Activated naive CD4-positive, alpha-beta T cell treated with anti-CD3 and anti-CD28 coated beads, Interleukin-2, amount 50 U/mL, for 72 hours (primary cell): ENCODE data around the gene ZKSCAN4. TPM values are rescaled to one million over a fixed set of nuclear protein-coding genes. Genes with fewer than 3 reads are reported as not detected.

Source experiments
- ATAC-seq, 2 donors: fragments of 150-1000 bp; cut with Tn5 transposase; 2 replicates each; pipeline ENCODE4 v1.10.0; 2021; ENCODE audit warnings: mild to moderate bottlenecking in 2 of 2, moderate library complexity in 2 of 2
- DNase-seq, 2 donors: peaks; one replicate each; pipeline ENCODE4 v3.0.0; 2021 to 2022; ENCODE audit warnings: low spot score in 2 of 2
- H3K27ac Mint-ChIP-seq, 2 donors: one replicate each; pipeline ENCODE4 v1.8.0; 2022; ENCODE audit warnings: mild to moderate bottlenecking in 2 of 2, mixed read lengths in 2 of 2
- H3K36me3 Mint-ChIP-seq, 2 donors: one replicate each; pipeline ENCODE4 v1.8.0; 2022; ENCODE audit warnings: mixed read lengths in 2 of 2
- H3K9me3 Mint-ChIP-seq, 2 donors: one replicate each; pipeline ENCODE4 v1.8.0; 2022; ENCODE audit warnings: mixed read lengths in 2 of 2
- total RNA-seq, 2 donors: library from RNA; stranded (reverse); gene quantifications; one replicate each; pipeline ENCODE4 v1.2.3, GENCODE V29; 2022

ZKSCAN4 gene
- 1 to 10 TPM; 2.4 to 5.1 TPM for total RNA-seq

DNA sequence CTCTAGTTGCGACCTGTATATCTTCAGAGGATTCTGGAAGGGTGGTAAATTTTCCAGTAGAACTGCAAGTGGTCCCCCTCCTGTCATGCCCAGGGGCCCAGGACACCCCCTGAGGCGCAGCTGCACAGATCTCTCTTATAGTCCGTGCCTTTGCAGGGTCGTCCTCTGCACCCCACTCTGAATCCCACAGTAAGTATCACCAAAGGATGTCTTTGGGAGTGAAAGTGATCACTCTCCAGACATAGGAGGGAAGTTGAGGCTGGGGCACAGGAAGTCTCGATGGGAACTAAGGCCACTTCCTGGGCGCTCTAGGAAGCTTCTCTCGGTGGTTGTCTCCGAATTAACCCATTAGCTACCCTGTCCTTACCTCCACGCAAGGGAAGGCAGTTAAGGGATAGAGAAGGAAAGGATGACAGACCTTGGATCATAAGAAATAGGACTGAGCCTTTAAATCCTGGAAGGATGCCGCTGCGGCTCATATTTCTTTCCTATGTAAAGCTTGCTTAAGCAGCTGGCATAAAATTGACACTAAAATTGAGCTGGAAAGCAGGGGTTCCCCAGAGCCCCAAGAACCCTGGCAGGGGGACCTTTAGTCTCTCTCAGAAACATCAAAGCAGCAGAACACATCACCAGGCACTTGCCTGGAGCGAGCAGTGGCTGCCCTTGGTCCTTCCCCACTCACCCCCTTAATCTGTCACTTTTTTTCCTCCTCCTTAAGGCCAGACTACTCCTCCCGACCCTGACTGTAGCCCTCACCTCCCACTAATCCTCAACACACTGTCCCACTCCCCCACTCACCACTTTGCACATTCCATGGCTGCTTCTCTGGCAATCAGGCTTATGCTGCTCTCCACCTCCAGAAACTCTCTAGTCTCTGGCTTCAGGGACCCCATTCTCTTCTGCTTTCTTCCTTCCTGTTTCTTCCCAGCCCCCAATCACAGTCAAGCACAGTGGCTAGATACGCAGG is at the start of gene ZKSCAN4:
Gene ZKSCAN4, minus strand, starts transcription at position 261 of the 967 bp plus-strand sequence. CDS start 289 bp downstream, outside the sequence.
- DNase-seq: peak in 1 of 2 donors; percentile 78
- Mint-ChIP-seq H3K27ac (peak within 1 kb of the TSS; percentile 85 to 98), H3K9me3 (peaks cover 0 to 5% of the 10 kb centered on the region in 2 donors), H3K36me3 (peaks cover 13 to 15% of the 10 kb centered on the region in 2 donors)
- peak; percentile 66 to 86 for ATAC-seq

DNA sequence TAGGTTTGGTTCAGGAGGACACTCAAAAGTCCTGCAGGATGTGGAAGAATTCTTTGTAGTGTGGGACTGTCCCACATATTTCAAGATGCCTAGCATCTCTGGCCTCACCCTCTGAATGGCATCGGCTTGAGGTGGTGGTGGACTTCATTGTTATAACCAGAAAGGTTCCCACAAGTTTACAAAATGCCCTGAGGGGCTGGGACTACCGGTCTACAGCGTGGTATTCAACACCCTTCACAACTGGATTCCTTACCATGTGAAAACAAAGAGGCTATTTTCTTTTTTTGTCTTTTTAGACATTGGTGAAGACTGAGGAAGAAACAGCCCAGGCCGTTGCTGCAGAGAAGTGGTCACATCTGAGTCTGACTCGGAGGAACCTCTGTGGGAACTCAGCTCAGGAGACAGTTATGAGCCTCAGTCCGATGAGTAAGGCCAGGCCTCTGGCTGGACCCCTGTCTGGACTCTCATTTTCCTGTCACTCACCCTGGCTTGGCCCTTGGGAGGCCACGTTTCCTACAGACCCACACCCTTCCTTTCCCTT is 44.5 kb upstream of the ZKSCAN4 start:
- no peak for ATAC-seq
- peaks cover 0 to 3% of the 10 kb centered on the region in 2 donors for H3K9me3 Mint-ChIP-seq
- no peak for DNase-seq
- H3K27ac Mint-ChIP-seq: no peak overlapping the region
- H3K36me3 Mint-ChIP-seq: peaks cover 3 to 8% of the 10 kb centered on the region in 2 donors

DNA sequence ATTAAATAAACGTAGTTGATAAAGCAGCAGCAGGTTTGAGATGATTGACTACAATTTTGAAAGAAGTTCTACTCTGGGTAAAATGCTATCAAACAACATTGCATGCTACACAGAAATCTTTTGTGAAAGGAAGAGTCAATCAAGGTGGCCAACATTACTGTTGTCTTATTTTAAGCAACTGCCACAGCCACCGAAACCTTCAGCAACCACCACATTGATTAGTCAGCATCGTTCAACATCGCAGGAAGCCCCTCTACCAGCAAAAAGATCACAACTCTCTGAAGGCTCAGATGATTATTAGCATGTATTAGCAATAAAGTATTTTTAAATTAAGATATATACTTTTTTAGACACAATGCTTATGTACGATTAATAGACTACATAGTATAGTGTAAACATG is 43.3 kb upstream of the ZKSCAN4 start:
- Mint-ChIP-seq H3K27ac (no peak overlapping the region), H3K36me3 (peaks cover 0 to 6% of the 10 kb centered on the region in 2 donors), H3K9me3 (no peaks in the 10 kb centered on the region)
- ATAC-seq (no peak), DNase-seq (no peak)

DNA sequence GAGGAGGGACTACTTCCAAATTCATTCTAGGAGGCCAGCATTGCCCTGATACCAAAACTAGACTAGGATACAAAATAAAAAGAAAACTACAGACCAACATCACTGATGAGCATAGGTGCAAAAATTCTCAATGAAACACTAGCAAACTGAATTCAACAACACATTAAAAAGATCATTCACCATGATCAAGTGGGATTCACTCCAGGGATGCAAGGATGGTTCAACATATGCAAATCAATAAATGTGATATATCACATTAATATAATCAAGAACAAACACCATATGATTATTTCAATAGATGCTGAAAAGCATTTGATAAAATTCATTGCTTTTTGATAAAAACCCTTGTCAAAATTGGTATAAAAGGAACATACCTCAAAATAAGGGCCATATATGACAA is 39.5 kb upstream of the ZKSCAN4 start:
- H3K27ac Mint-ChIP-seq: no peak overlapping the region
- no peaks in the 10 kb centered on the region for H3K9me3 Mint-ChIP-seq
- peaks cover 0 to 6% of the 10 kb centered on the region in 2 donors for H3K36me3 Mint-ChIP-seq
- ATAC-seq (no peak), DNase-seq (no peak)

DNA sequence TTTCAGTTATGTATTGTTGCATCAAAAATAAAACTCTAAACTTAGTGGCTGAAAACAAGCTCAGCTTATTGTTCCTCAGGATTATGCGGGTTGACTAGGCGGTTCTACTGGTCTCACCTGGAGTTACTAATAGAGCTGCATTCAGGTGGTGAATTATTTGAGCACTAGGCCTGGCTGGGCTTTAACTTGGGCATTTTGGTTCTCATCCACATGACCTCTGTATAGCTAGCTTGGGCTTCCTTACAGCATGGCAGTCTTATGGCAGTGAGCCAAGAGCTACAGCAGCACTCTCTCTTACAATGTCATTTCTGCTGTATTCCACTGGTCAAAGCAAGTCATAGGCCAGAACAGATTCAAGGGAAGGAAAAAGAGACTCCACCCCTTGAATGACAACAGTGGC is 30.9 kb upstream of the ZKSCAN4 start:
- H3K36me3 Mint-ChIP-seq: peaks cover 29 to 32% of the 10 kb centered on the region in 2 donors
- DNase-seq (no peak), ATAC-seq (no peak)
- H3K27ac Mint-ChIP-seq: no peak overlapping the region
- H3K9me3 Mint-ChIP-seq: no peaks in the 10 kb centered on the region

DNA sequence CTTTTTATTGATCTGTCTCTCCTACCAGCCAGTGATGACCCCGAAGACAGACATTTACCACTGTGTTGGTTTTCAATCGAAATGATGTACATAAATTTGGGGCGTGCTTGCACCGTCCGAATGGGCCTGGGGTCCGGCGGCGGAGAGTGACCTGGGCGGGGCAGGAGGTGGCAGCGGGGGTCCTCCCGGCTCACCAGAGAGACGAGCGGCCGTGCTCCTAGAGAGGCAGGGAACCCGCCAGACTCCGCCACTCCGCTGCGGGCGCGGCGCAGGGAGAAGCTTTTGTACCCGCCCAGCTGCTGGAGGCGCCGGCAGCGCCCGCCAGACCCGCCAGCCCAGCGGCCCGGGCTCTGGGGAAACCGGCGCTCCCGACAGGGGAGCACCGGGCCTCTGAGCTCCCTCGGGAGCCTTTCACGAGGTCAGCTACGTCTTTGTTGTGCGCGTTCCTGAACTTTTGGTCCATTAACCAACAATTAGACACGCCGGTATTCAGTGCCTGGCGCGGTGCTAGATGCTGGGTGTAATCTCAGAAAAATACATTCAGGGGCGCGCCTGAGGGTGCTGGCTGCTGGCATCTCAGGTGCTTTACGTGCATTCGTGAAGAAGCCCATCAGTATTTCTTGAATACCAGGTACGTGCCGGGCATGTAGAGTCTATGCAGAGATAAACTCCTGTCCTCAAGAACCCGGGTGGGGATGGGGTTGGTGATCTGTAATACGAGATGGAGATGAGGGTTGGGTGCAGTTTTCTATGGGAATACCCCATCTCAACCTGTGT is 29.4 kb upstream of the ZKSCAN4 start, which contains the start of gene PGBD1:
Gene PGBD1, plus strand, starts transcription at position 285 of the 777 bp plus-strand sequence. CDS start 2,242 bp downstream, outside the sequence.
- H3K27ac Mint-ChIP-seq: no peak within 1 kb of the TSS
- DNase-seq (peak in 1 of 2 donors; percentile 67), ATAC-seq (peak; percentile 86 to 93)
- H3K36me3 Mint-ChIP-seq: peaks cover 36 to 37% of the 10 kb centered on the region in 2 donors
- no peaks in the 10 kb centered on the region for H3K9me3 Mint-ChIP-seq

DNA sequence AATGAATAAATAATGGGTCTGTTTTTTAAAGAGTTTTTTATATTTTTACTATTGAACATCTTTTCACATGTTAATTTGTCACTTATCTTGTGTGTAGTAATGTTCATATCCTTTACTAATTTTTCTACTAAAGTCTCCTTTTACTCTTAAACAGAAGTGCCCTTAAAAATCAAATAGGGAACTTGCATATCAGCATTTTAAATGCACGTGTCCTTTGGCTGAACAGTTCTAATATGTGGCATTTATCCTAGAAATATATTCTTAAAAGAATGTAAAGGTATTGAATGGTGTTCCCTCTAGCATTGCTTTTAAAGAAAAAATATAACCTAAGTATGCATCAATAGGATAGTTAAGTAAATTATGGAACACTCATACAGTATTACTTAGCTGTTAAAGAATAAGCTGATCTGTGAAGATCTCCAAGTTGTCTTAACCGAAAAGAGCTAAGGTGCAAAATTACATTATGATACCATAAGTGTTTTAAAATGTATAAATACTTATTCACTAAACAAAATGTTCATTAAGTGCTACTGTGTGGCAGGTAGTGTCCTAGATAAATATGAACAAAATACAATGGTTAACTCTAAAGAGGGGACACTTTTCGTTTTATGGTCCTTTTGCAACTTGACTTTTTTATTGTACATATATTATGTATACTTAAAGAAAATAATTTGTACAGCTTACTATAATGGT is 28.7 kb upstream of the ZKSCAN4 start:
- ATAC-seq (no peak), DNase-seq (no peak)
- H3K27ac Mint-ChIP-seq: no peak overlapping the region
- H3K36me3 Mint-ChIP-seq: peaks cover 42 to 44% of the 10 kb centered on the region in 2 donors
- H3K9me3 Mint-ChIP-seq: no peaks in the 10 kb centered on the region

DNA sequence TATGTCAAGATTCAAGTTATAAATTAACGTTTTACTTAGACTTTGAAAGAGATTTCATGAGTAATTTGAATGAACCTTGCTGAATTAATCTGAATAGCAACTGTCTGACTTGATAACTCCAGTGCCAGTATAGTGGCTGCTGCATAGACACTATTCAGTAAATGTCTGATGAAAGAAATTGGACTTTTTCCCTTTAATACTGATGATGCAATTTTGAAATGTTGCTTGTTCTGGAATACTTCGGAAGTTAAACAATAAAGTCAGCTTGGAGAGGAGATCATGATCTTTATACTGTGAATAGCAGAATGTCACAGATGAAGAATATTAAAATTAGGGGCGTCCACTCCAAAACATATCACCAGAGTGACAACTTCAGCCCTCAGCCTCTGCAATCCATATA is 25.7 kb upstream of the ZKSCAN4 start:
- peaks cover 0 to 4% of the 10 kb centered on the region in 2 donors for H3K9me3 Mint-ChIP-seq
- ATAC-seq (no peak), DNase-seq (no peak)

DNA sequence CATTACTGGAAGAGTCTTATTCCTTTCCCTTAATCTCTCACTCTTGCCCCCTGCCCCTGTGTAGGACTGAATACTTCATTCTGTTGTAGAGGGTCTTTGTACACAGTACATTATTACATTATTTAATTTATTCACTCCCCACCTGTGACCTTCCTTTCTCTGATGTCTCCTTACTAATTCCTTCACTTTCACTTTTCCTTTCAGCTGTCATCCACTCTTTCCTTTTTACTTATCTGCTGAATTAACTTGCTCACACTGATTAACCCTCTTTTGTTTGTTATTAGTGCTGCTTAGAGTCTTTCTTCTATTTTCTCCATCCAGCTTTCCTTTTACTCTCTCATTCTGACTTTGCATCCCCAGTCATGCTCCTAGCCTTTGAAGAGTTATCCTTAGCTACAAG is 22.8 kb upstream of the ZKSCAN4 start:
- peak in 1 of 2 donors; percentile 37 for ATAC-seq
- H3K36me3 Mint-ChIP-seq: peaks cover 21 to 39% of the 10 kb centered on the region in 2 donors
- H3K27ac Mint-ChIP-seq: peak overlapping the region; percentile 44 to 63
- DNase-seq: no peak
- H3K9me3 Mint-ChIP-seq: peaks cover 0 to 4% of the 10 kb centered on the region in 2 donors

More for the DNA sequence above, 25.7 kb upstream of the ZKSCAN4 start:
- Mint-ChIP-seq H3K27ac (no peak overlapping the region), H3K36me3 (peaks cover 31 to 50% of the 10 kb centered on the region in 2 donors)

DNA sequence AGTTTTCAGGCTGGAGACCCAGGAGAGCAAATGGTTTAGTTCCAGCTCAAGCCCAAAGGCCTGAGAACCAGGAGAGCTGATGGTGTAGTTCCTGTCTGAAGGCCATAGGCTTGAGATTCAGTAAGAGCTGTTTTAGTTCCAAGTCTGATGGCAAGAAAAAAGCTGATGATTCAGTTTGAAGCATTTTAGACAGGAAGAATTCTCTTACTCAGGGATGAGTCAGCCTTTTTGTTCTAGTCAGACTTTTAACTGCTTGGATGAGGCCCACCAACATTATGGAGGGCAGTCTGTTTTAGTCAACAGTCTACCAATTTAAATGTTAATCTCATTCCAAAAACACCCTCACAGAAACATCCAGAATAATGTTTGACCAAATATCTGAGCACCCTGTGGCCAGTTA is 17.4 kb upstream of the ZKSCAN4 start:
- Mint-ChIP-seq H3K27ac (peak overlapping the region in 1 of 2 donors; percentile 4), H3K9me3 (no peaks in the 10 kb centered on the region), H3K36me3 (peaks cover 0 to 7% of the 10 kb centered on the region in 2 donors)
- no peak for DNase-seq
- peak; percentile 39 to 52 for ATAC-seq

DNA sequence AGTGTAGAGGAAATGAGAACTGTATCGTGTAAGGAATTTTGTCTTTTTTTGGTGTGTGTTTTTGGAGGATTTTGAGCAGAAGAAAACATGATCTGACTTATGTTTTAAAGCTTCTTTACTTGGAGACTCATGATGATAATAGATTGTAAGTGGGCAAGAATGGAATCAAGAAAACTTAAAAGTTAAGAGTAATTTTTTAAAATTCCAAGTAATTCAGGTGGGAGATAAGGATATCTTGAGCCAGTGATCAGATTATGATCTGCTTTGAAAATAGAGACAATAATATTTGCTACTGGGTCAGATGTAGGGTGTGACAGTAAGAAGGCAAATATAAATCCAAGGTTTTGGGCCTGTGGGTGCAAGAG is 15.6 kb upstream of the ZKSCAN4 start:
- Mint-ChIP-seq H3K9me3 (no peaks in the 10 kb centered on the region), H3K27ac (no peak overlapping the region), H3K36me3 (no peaks in the 10 kb centered on the region)
- ATAC-seq (no peak), DNase-seq (no peak)

DNA sequence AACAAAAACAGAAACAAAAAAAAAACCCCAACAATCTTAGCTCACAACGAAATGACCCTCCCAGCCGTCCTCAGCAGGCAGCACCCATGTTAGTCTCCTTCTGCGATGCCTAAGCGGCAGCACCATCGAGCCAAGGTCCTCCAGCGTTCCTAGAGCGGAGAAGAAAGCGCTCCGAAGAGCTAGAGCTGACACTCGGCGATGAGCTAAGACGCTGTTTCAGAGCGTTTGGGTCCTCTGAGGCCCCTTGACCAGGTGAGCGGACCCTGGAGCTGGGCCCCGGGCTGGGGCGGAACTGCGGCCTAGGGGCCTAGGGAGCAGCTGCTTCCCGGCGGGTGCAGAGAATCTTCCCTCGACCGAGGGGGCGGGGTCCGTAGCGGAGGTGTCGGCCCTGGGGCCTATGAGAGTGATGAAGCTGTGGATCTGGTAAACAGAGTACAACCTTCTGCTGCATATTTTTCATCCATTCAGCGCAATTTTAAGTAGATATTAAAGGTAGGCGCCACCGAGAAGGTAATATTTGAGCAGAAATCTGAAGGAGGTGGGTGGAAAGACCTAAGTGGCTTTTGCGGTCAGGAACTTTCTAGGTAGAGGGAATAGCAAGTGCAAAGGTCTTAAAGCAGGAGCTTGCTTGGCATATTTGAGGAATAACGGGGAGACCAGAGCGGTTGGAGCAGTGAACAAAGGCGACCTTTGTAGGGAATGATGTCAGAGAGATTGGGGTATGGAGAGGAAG is 15.1 kb upstream of the ZKSCAN4 start, which contains the start of gene ZSCAN26:
Gene ZSCAN26, plus strand, starts transcription at position 182 of the 733 bp plus-strand sequence. CDS start 4,777 bp downstream, outside the sequence.
- H3K27ac Mint-ChIP-seq: peak within 1 kb of the TSS in 1 of 2 donors; percentile 59
- H3K9me3 Mint-ChIP-seq: no peaks in the 10 kb centered on the region
- ATAC-seq (peak; percentile 92 to 96), DNase-seq (peak; percentile 75 to 86)
- H3K36me3 Mint-ChIP-seq: no peaks in the 10 kb centered on the region

DNA sequence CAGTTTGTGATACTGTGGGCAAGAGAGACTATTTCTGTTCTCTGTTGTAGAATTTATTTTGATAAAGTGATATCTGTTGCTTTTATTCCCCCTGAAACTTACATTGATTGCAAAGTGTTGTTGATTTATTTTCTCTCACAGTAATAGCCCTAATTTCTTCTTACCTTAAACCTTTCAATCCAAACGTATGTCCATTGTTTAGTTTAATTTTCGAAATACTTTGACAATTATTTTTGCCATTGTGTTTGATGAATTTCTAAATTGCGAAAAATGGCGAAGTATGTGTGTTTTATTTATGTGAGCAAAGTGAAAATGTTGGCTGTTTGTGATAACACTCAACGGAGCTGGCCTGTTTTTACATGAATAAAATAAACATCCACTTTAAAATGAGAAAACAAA is 14.5 kb upstream of the ZKSCAN4 start:
- Mint-ChIP-seq H3K9me3 (no peaks in the 10 kb centered on the region), H3K27ac (peak overlapping the region in 1 of 2 donors; percentile 59), H3K36me3 (no peaks in the 10 kb centered on the region)
- ATAC-seq: no peak
- no peak for DNase-seq

DNA sequence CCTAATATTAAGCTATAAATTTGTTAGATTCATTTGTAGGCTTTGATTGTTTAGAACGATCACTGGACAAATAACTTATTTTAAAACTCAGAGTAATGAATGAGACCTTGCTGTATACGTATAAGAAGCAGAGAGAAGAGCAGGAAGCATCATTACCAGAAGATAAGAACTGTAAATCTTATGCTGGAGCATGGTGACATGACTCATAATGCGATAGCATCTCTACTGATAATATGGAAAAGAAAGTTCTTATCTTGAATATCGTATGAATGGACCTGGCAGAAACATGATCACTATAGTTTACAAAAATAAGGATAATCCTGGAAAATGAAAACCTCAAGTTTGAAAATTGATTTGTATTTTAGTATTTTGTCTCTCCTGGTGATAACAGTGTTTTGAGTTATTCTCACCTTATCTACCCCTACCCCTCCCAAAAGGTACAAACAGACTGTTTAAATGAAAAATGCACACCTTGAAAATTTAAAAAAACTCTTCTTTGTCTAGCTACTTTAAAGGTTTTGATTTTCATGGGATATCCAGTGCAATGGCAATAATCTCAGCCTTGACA is 12.8 kb upstream of the ZKSCAN4 start:
- no peak for DNase-seq
- no peaks in the 10 kb centered on the region for H3K36me3 Mint-ChIP-seq
- H3K9me3 Mint-ChIP-seq: peaks cover 0 to 4% of the 10 kb centered on the region in 2 donors
- no peak for ATAC-seq
- H3K27ac Mint-ChIP-seq: no peak overlapping the region

DNA sequence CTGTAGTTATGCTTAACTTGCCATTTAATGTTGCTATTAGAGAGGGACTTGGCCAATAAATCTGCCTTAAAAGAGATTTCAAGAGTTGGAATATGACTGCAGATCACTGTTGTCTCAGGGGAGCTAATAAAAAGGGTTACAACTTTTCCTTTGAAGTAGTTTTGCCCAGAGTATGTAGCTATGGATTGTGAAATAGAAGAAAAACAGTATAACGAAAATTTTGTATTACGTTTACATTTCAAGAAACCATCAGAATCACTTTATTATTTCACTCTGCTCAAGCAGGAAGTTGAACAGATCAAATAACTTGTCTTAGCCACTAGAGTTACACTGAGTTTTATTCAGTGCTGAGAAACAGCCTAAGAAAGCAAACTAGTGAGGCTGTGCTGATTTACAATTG is 11.9 kb upstream of the ZKSCAN4 start:
- H3K27ac Mint-ChIP-seq: no peak overlapping the region
- DNase-seq (no peak), ATAC-seq (no peak)
- H3K36me3 Mint-ChIP-seq: peaks cover 8% of the 10 kb centered on the region in 2 donors
- H3K9me3 Mint-ChIP-seq: peaks cover 6 to 9% of the 10 kb centered on the region in 2 donors
